OCI-LY7 (cell line): ENCODE measurements around the gene CDH15. TPM values are rescaled to one million over a fixed set of nuclear protein-coding genes. Genes with fewer than 3 reads are reported as not detected.

ENCODE experiments used
- BruUV-seq: library from RNA; stranded (reverse); fragments of 400-500 nt; replicated peaks from 2 replicates; lab custom pipeline; 2021; lab: Mats Ljungman, UMichigan
- CTCF ChIA-PET: fragments of 300-600 bp; sonication (Branson Sonifier 250); formaldehyde crosslinking; loops from one replicate; lab custom pipeline; 2022; ENCODE audit warnings: antibody characterized with exemption; ENCODE audit not compliant: unreplicated experiment; lab: Charles Lee
- POLR2A ChIA-PET: fragments of 300-600 bp; sonication (Branson Sonifier 250); formaldehyde crosslinking; loops from one replicate; lab custom pipeline; 2022; ENCODE audit warnings: antibody characterized with exemption; lab: Charles Lee
- DNase-seq: peaks from one replicate; pipeline ENCODE4 v3.0.0-alpha.2; 2015; ENCODE audit warnings: low spot score
- H2AFZ ChIP-seq: fragments of 200-600 bp; sonication (generic), shearing (Covaris generic); 2 replicates; pipeline ENCODE4 v1.6.1; 2014; ENCODE audit warnings: mild to moderate bottlenecking, antibody characterized with exemption, low read length, moderate library complexity
- H3K27ac ChIP-seq: fragments of 200-600 bp; sonication (generic); 2 replicates; pipeline ENCODE4 v1.5.1; 2014; ENCODE audit warnings: mixed run types, low read depth, mild to moderate bottlenecking, moderate library complexity, low read length, inconsistent platforms; ENCODE audit not compliant: poor library complexity, severe bottlenecking
- H3K36me3 ChIP-seq: fragments of 200-600 bp; sonication (generic); 2 replicates; pipeline ENCODE4 v1.6.1; 2014; ENCODE audit warnings: mild to moderate bottlenecking, antibody characterized with exemption, low read length, moderate library complexity, mixed read lengths; ENCODE audit not compliant: insufficient read depth
- H3K4me1 ChIP-seq: fragments of 200-600 bp; sonication (generic); 2 replicates; pipeline ENCODE4 v1.5.1; 2014; ENCODE audit warnings: mild to moderate bottlenecking, low read length; ENCODE audit not compliant: insufficient read depth, poor library complexity, severe bottlenecking
- H3K4me2 ChIP-seq: fragments of 200-600 bp; sonication (generic); 2 replicates; pipeline ENCODE4 v1.6.1; 2014; ENCODE audit warnings: mild to moderate bottlenecking, low read length
- H3K4me3 ChIP-seq: fragments of 200-600 bp; sonication (generic); 2 replicates; pipeline ENCODE4 v1.5.1; 2014; ENCODE audit warnings: mild to moderate bottlenecking, low read depth, low read length; ENCODE audit not compliant: poor library complexity, severe bottlenecking
- H3K79me2 ChIP-seq: fragments of 200-600 bp; sonication (generic); 2 replicates; pipeline ENCODE4 v1.6.1; 2016; ENCODE audit warnings: low read depth, mild to moderate bottlenecking, low read length, moderate library complexity, mixed read lengths; ENCODE audit not compliant: insufficient read depth
- H3K9me2 ChIP-seq: fragments of 200-600 bp; sonication (generic); 2 replicates; pipeline ENCODE4 v1.6.1; 2016; ENCODE audit warnings: mild to moderate bottlenecking, low read length, mixed read lengths; ENCODE audit not compliant: insufficient read depth
- H3K9me3 ChIP-seq: fragments of 200-600 bp; sonication (generic); 2 replicates; pipeline ENCODE4 v1.6.1; 2014; ENCODE audit warnings: mild to moderate bottlenecking, mixed run types, low read length, mixed read lengths
- H4K20me1 ChIP-seq: fragments of 200-600 bp; sonication (generic); 2 replicates; pipeline ENCODE4 v1.6.1; 2014; ENCODE audit warnings: mild to moderate bottlenecking, antibody characterized with exemption, low read length, moderate library complexity, mixed read lengths; ENCODE audit not compliant: insufficient read depth
- CTCF ChIP-seq: fragments of 200-600 bp; sonication (generic); conservative IDR thresholded peaks from 2 replicates; pipeline ENCODE4 v1.5.1; 2014; ENCODE audit warnings: mild to moderate bottlenecking, antibody characterized with exemption, low read length, moderate library complexity, mixed read lengths
- EZH2phosphoT487 ChIP-seq: fragments of 200-600 bp; sonication (generic); IDR thresholded peaks from 2 replicates; pipeline ENCODE4 v1.6.1; 2018; ENCODE audit warnings: low read depth, borderline replicate concordance, mild to moderate bottlenecking, mixed run types, antibody characterized with exemption, low read length, moderate library complexity, mixed read lengths
- intact Hi-C: fragments of 100-400 bp; cut with micrococcal nuclease; formaldehyde crosslinking; loops from one replicate; pipeline ENCODE4 v1.10.0; 2022; ENCODE audit not compliant: unreplicated experiment
- total RNA-seq, 2 experiments: library from RNA; depleted of rRNA in 1 of 2; stranded (reverse); fragments of >200 nt in 1 of 2; shearing (Covaris generic) in 1 of 2; gene quantifications; 2 replicates each; pipeline ENCODE4 v1.2.3, GENCODE V29; 2014 to 2022

CDH15 gene
- total RNA-seq, 2 experiments from 2014 or later, result not detected

- CTCF ChIA-PET, result no interaction called here
- no peaks in the 10 kb centered on the region for H3K36me3 ChIP-seq
- H3K4me3 ChIP-seq, result no peak overlapping the region
- no peaks in the 10 kb centered on the region for H3K9me3 ChIP-seq
- no peaks in the 10 kb centered on the region for H3K4me1 ChIP-seq
- BruUV-seq, result no TSS peak
- intact Hi-C loops, result no loop called here
- H4K20me1 ChIP-seq, result no peaks in the 10 kb centered on the region
- H3K27ac ChIP-seq, result no peak overlapping the region
- TF ChIP-seq CTCF, result no peak
- POLR2A ChIA-PET, result no interaction called here
- H2AFZ ChIP-seq, result no peak overlapping the region
- no peaks in the 10 kb centered on the region for H3K79me2 ChIP-seq
- no peaks in the 10 kb centered on the region for H3K9me2 ChIP-seq
- no peak overlapping the region for H3K4me2 ChIP-seq
- DNase-seq, result no peak
These were observed 23.1 kb downstream of the CDH15 start for GRCh38 chr16:89194340-89195311.

GRCh38 chr16:89195521-89196171 is 24.1 kb downstream of the CDH15 start:
- Histone ChIP-seq H3K4me1 (no peaks in the 10 kb centered on the region), H4K20me1 (no peaks in the 10 kb centered on the region), H2AFZ (no peak overlapping the region), H3K27ac (no peak overlapping the region), H3K9me2 (no peaks in the 10 kb centered on the region), H3K9me3 (no peaks in the 10 kb centered on the region), H3K4me3 (no peak overlapping the region), H3K4me2 (no peak overlapping the region), H3K36me3 (no peaks in the 10 kb centered on the region), H3K79me2 (no peaks in the 10 kb centered on the region)
- no TSS peak for BruUV-seq
- POLR2A ChIA-PET, result no interaction called here
- TF ChIP-seq EZH2phosphoT487 (no peak), CTCF (no peak)
- CTCF ChIA-PET, result no interaction called here
- no peak for DNase-seq
- intact Hi-C loops, result no loop called here
